GM13977 (cell line): ENCODE results near the gene RASL12.

Source experiments
- DNase-seq: peaks from one replicate; pipeline ENCODE4 v3.0.0; 2012; ENCODE audit warnings: low spot score
- in situ Hi-C: fragments of 300-500 bp; cut with MboI; formaldehyde crosslinking; loops from one replicate; pipeline ENCODE4 v1.12.0; 2022; ENCODE audit warnings: low sequenced_read_pairs, low pct_unique_long_range_greater_than_20kb, mixed read lengths, inconsistent platforms; ENCODE audit not compliant: unreplicated experiment
- TF ChIP-seq, protein P1 (sequence below): IDR thresholded peaks from 2 replicates; pipeline ENCODE4 v1.5.1; 2012; ENCODE audit warnings: mild to moderate bottlenecking, control low read depth; ENCODE audit not compliant: insufficient read depth; ENCODE audit errors: extremely low read depth, missing control alignments

The RASL12 gene

DNA sequence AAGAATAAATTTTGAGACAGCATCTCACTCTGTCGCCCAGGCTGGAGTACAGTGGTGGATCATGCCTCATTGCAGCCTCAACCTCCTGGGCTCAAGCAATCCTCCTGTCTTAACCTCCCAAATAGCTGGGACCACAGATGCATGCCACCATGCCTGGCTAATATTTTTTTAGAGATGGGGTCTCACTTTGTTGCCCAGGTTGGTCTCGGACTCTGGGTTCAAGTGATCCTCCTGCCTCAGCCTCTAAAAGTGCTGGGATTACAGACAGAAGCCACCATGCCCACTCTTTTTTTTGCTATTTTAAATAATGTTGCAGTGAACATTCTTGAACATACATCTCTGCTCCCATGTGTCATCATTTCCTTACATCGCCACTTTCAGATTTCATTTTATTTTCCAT lies 29.4 kb downstream of the RASL12 start:
- DNase-seq, result no peak
- in situ Hi-C loops, result no loop called here
- TF ChIP-seq, protein P1, sequence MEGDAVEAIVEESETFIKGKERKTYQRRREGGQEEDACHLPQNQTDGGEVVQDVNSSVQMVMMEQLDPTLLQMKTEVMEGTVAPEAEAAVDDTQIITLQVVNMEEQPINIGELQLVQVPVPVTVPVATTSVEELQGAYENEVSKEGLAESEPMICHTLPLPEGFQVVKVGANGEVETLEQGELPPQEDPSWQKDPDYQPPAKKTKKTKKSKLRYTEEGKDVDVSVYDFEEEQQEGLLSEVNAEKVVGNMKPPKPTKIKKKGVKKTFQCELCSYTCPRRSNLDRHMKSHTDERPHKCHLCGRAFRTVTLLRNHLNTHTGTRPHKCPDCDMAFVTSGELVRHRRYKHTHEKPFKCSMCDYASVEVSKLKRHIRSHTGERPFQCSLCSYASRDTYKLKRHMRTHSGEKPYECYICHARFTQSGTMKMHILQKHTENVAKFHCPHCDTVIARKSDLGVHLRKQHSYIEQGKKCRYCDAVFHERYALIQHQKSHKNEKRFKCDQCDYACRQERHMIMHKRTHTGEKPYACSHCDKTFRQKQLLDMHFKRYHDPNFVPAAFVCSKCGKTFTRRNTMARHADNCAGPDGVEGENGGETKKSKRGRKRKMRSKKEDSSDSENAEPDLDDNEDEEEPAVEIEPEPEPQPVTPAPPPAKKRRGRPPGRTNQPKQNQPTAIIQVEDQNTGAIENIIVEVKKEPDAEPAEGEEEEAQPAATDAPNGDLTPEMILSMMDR, result no peak

DNA sequence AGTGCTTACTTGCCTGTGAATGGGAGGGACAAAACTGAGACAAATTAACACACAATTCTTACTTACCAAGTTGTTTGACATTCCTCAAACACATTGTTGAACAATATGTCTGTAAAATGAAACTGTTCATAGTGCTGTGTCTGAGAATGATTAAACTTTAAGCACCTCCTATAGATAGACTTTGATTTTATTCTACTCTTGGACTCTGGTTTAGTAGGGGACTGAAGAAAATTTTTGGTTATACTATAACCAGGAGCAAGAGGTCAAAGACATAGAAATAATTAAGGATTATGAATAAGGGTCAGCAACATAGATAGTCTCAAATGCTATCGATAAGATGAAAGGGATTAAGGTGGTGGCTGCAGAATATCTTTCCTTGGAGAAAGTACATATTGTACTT lies 30.5 kb downstream of the RASL12 start:
- in situ Hi-C loops, result no loop called here

DNA sequence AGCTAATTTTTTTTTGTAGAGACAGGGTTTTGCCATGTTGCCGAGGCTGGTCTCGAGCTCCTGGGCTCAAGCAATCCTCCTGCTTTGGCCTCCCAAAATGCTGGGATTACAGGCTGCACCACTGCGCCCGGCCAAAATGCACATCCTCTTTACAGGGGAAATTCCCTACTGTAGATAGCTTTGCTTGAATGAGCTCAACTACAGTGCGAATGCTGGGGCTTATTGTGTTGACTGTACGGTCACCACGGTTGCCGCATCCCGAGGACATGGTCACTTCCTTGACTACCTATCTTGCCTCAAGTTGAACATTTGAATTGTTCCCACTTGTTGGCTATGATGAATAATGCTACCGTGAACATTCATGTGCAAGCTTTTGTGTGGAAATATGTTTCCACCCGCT lies 33.1 kb downstream of the RASL12 start:
- DNase-seq, result no peak
- in situ Hi-C loops, result no loop called here
- TF ChIP-seq, protein P1, result no peak

More for the DNA sequence above, 30.5 kb downstream of the RASL12 start:
- DNase-seq, result no peak
- TF ChIP-seq, protein P1, result no peak

DNA sequence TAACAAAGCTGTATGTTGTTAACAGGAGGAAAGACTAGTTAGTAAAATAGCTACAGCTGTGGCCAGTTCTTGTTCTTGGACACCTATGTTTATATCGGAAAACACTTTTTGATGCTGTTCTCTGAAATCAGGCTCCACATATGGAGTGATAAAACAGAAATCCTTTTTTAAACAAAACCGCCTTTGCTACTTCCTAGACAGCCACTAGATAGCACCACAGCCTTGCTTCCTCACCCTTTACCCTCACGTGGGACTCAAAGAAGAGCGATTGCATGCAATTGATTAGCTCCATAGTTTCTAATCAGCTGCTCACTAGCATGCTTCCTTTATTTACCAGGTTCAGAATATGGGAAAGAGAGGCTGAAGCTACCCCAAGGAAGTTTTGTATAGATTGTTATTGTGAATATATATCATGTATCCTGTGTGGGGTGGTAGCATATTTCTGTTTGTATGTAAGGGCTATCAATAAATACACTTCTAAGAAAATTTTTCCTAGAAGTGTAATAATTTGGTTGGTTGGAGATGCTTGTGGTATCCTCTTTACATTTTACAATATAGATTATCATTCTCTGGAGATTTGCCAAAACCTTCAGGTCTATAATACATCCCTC lies 34.0 kb downstream of the RASL12 start:
- in situ Hi-C loops, result no loop called here
- TF ChIP-seq, protein P1, result peak; percentile 67
- peak; percentile 59 for DNase-seq

DNA sequence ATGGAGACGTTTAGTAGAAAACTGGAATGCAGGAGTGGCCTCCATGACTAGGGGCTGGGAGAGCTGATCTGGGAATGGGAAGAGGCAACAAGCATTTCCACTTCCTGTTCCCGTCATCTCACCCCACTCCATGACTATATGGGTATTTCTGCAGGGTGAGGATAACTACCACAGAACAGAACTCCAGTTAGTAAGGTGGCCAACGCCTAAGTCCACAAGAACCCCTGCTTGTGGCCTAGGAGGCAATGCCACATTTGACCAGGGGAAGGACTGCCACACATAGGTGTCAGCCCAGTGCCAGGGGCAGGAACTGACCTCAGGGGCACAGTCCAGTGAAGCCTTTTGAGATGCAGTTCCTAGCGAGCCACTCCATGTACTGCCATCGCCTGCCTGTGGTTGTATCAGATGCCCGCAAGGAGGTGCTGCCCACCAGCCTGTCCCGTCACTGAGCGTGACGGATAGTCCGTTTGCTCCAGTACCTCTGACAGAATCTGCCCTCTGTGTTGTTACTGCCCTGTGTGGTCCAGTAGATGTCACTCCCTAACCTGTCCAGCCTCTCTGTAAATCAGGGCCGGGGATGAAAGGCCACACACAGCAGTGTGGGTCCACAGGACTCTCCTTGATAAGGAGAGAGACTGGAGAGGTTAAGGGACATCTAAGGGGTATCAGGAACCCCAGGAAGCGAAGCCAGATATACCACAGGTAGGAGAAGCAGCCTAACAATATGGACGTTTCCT lies 34.8 kb downstream of the RASL12 start:
- TF ChIP-seq, protein P1, result peak; percentile 50
- in situ Hi-C loops, result no loop called here
- DNase-seq, result no peak

DNA sequence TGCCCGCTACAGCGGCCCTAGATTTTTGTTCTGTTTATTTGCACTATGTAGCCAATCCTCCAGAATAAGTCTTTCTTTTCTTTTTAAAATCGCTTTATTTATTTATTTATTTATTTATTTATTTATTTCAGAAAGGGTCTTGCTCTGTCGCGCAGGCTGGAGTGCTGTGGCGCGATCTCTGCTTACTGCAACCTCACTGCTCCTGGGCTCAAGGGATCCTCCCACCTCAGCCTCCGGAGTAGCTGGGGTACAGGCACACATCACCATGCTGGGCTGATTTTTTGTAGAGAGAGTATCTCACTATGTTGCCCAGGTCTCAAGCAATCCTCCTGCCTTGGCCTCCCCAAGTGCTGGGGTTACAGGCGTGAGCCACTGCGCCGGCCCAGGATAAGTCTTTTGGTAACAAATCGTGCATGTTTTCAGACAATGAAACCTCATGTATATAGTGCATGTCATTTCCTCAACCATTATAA lies 38.0 kb downstream of the RASL12 start:
- DNase-seq, result no peak
- in situ Hi-C loops, result no loop called here
- TF ChIP-seq, protein P1, result no peak
